ENCODE measurements around the gene FUT4.

DNA sequence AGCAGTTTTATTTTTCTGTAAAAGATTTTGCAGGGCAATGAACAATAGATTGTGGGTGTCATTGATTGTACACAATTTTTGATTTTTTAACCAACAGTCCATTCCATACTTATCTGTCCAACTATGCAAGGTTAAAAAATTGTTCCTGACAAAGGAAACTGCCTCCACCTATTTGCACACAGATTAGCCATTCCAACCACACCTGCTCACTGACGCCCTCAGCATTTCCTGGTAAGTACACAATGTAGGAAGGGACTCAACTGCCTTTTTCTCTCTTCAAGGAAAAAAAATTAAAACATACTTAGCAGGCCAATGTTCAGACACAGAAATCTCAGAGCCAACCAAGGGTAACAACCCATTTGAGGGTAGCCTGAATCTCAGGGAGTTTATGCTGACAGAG, 4.3 kb upstream of the FUT4 start:
- no peak for TF ChIP-seq POLR2A (IDR thresholded peaks at IDR 0.05)
- TF ChIP-seq, protein P1, sequence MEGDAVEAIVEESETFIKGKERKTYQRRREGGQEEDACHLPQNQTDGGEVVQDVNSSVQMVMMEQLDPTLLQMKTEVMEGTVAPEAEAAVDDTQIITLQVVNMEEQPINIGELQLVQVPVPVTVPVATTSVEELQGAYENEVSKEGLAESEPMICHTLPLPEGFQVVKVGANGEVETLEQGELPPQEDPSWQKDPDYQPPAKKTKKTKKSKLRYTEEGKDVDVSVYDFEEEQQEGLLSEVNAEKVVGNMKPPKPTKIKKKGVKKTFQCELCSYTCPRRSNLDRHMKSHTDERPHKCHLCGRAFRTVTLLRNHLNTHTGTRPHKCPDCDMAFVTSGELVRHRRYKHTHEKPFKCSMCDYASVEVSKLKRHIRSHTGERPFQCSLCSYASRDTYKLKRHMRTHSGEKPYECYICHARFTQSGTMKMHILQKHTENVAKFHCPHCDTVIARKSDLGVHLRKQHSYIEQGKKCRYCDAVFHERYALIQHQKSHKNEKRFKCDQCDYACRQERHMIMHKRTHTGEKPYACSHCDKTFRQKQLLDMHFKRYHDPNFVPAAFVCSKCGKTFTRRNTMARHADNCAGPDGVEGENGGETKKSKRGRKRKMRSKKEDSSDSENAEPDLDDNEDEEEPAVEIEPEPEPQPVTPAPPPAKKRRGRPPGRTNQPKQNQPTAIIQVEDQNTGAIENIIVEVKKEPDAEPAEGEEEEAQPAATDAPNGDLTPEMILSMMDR (IDR thresholded peaks at IDR 0.05): no peak
